Esophagus squamous epithelium (tissue), 5 donors: ENCODE results near the gene DMBX1. TPM values are rescaled to one million over a fixed set of nuclear protein-coding genes. Genes with fewer than 3 reads are reported as not detected.

ENCODE experiments used
- DNase-seq: peaks from one replicate; lab custom pipeline; 2025; lab: John Stamatoyannopoulos, UW
- H3K27ac ChIP-seq, 4 donors: fragments of 200-600 bp; sonication (generic); one replicate each; pipeline ENCODE4 v1.5.1; 2016 to 2019; ENCODE audit warnings: mild to moderate bottlenecking in 1 of 4
- H3K27me3 ChIP-seq, 4 donors: fragments of 200-600 bp; sonication (generic); 1 replicate in 3 of 4; 2 replicates in 1 of 4; pipeline versions ENCODE4 v1.5.1 to v1.6.0; 2017 to 2021; ENCODE audit warnings: antibody characterized with exemption in 1 of 4
- H3K36me3 ChIP-seq, 3 donors: fragments of 200-600 bp; sonication (generic); one replicate each; pipeline ENCODE4 v1.5.1; 2016 to 2019
- H3K4me1 ChIP-seq, 3 donors: fragments of 200-600 bp; sonication (generic); one replicate each; pipeline ENCODE4 v1.5.1; 2017 to 2019
- H3K4me3 ChIP-seq, 4 donors: fragments of 200-600 bp; sonication (generic); 1 replicate in 3 of 4; 2 replicates in 1 of 4; pipeline ENCODE4 v1.5.1; 2016 to 2019; ENCODE audit warnings: mild to moderate bottlenecking in 2 of 4, moderate library complexity in 1 of 4
- H3K9me3 ChIP-seq, 3 donors: fragments of 200-600 bp; sonication (generic); one replicate each; pipeline ENCODE4 v1.5.1; 2016 to 2019
- POLR2A ChIP-seq, 4 donors: fragments of 450-650 bp; IDR thresholded peaks; one replicate each; pipeline ENCODE4 v1.6.1; 2017; ENCODE audit warnings: antibody characterized with exemption in 4 of 4, mild to moderate bottlenecking in 4 of 4, moderate library complexity in 3 of 4
- WGBS, 2 donors: methylation state at CpG; one replicate each; pipeline ENCODE4 v1.1.5; 2018; 5-methylcytosine and 5-hydroxymethylcytosine counted together
- intact Hi-C: fragments of 100-400 bp; cut with DNase I; formaldehyde crosslinking; loops from one replicate; pipeline ENCODE4 v1.15.0; 2022
- total RNA-seq, 4 donors: library from RNA; depleted of rRNA; stranded (reverse); fragments of >200 nt; gene quantifications; one replicate each; pipeline ENCODE4 v1.1.0, GENCODE V29; 2016
- TF ChIP-seq, protein P1 (sequence below), 6 experiments: fragments of 450-650 bp in 4 of 6; fragments of 200-600 bp in 2 of 6; sonication (generic) in 2 of 6; IDR thresholded peaks; one replicate each; pipeline ENCODE4 v1.5.1; 2016 to 2019; ENCODE audit warnings: antibody characterized with exemption in 6 of 6, mild to moderate bottlenecking in 4 of 6, moderate library complexity in 4 of 6
- donor health status: DM: yes; HTN: yes; CAD: no.

DMBX1 gene
- total RNA-seq, 4 donors from 2014 or later: not detected

DNA sequence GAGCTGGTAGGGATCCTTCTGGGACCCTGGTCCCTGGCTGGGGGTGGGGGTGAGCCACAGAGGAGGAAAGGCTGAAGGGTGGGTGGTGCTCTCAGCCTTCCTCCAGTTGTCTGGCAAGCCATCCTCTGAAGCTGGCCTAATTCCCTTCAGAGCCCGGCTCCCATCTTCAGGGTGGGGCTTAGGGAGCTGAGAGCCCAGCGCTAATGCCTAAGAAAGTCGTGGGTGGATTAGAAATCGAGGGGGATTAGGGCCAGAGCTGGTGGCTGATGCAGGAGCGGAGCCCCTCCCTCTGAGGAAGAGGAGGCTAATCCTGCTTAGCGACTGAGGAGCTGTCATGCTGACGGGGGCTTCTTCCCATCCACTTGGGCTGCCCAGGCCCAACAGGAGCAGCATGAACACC is 30.8 kb upstream of the DMBX1 start:
- Histone ChIP-seq H3K4me1 (no peaks in the 10 kb centered on the region), H3K4me3 (no peak overlapping the region), H3K36me3 (no peaks in the 10 kb centered on the region), H3K27ac (no peak overlapping the region), H3K27me3 (peaks cover 0 to 83% (median 0%) of the 10 kb centered on the region in 4 donors), H3K9me3 (no peaks in the 10 kb centered on the region)
- TF ChIP-seq POLR2A (IDR thresholded peaks at IDR 0.05): no peak
- TF ChIP-seq, protein P1, sequence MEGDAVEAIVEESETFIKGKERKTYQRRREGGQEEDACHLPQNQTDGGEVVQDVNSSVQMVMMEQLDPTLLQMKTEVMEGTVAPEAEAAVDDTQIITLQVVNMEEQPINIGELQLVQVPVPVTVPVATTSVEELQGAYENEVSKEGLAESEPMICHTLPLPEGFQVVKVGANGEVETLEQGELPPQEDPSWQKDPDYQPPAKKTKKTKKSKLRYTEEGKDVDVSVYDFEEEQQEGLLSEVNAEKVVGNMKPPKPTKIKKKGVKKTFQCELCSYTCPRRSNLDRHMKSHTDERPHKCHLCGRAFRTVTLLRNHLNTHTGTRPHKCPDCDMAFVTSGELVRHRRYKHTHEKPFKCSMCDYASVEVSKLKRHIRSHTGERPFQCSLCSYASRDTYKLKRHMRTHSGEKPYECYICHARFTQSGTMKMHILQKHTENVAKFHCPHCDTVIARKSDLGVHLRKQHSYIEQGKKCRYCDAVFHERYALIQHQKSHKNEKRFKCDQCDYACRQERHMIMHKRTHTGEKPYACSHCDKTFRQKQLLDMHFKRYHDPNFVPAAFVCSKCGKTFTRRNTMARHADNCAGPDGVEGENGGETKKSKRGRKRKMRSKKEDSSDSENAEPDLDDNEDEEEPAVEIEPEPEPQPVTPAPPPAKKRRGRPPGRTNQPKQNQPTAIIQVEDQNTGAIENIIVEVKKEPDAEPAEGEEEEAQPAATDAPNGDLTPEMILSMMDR (IDR thresholded peaks at IDR 0.05): no peak
- WGBS, 2 donors: 51 to 93% methylated on average over 2 to 6 of the region's 7 CpGs
- no peak for DNase-seq
- intact Hi-C loops: no loop called here

- no peaks in the 10 kb centered on the region for H3K4me1 ChIP-seq
- no peak for TF ChIP-seq POLR2A (IDR thresholded peaks at IDR 0.05)
- TF ChIP-seq, protein P1 (IDR thresholded peaks at IDR 0.05): no peak
- H3K27me3 ChIP-seq: peaks cover 0 to 79% (median 0%) of the 10 kb centered on the region in 4 donors
- no peaks in the 10 kb centered on the region for H3K9me3 ChIP-seq
- no peaks in the 10 kb centered on the region for H3K36me3 ChIP-seq
- no peak overlapping the region for H3K27ac ChIP-seq
- WGBS, 2 donors: 60 to 88% methylated on average over 2 to 5 of the region's 8 CpGs
- DNase-seq: no peak
- intact Hi-C loops: no loop called here
- no peak overlapping the region for H3K4me3 ChIP-seq
Observed at GRCh38 chr1:46459315-46459714, 30.3 kb upstream of the DMBX1 start.

DNA sequence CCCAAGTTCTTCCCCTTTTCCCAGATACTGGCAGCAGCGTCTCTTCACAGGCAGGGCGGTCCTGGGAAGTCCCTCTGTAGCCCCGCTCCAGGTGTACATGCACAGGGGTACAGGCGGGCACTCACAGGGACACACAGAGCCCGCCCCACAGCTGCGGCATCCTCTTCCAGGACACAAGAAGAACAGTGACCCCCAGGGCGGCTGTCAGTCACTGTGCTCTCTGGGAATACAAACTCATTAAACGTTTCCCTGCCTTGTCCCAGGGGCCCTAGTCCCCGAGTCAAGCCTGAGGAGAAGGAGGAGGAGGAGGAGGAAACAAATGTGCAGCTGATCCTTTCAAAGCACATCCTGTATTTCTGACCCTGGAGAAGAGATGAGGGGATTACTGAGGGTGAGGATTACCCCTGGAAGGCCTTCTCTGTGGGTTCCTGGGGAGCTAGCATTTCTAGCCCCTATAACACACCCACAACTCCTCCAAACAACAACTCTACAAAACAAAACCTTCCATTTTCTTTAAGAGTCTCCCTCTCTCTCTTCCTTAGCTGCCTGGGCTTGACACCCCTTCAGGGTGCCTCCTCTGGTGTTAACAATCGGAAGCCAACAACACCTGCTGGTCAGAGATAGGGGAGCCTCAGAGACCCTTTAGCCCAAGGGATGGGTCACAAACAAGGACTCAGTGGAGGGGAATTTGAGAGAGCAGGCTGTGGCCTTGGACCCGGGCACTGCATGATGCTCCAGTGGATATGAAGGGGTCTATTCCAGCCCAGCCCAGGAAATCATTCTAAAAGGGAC is 28.4 kb upstream of the DMBX1 start:
- peaks cover 0 to 71% (median 0%) of the 10 kb centered on the region in 4 donors for H3K27me3 ChIP-seq
- H3K4me3 ChIP-seq: no peak overlapping the region
- WGBS, 2 donors: 43 to 53% methylated on average over 2 to 4 of the region's 11 CpGs
- H3K4me1 ChIP-seq: peaks cover 0 to 3% (median 0%) of the 10 kb centered on the region in 3 donors
- no peaks in the 10 kb centered on the region for H3K36me3 ChIP-seq
- no peak for DNase-seq
- H3K27ac ChIP-seq: no peak overlapping the region
- no peaks in the 10 kb centered on the region for H3K9me3 ChIP-seq
- TF ChIP-seq, protein P1 (IDR thresholded peaks at IDR 0.05): no peak
- no peak for TF ChIP-seq POLR2A (IDR thresholded peaks at IDR 0.05)
- intact Hi-C loops: no loop called here

DNA sequence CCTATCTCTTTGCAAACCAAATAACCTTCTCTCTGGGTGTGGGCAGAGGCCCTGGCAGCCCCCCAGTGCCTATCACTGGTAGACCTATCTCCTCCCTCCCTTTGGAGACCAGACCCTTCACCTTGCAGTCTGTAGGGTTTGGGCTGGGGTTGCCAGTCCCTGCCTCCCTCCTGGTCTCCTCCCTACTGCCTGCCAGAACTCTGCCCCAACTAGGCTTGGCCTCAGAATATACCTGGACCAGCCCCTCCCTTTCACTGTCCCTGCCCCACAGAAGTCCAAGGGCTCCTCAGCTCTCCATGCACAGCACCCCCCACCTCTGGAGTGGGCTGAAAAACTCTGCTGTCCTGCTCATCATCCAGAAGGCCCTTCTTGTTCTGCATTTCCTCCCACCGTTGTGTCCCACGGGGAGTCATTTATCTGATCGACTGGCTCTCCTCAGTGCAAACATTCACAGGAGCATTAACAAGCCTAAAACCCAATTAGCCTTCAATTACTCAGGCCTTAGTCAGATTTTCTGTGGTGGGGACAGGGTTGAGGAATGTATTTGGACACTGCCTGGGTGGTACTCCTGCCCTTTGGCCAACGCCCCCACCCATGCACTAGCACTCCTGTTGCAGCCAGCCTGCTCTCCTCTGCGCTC is 27.7 kb upstream of the DMBX1 start:
- Histone ChIP-seq H3K27me3 (peaks cover 0 to 72% (median 0%) of the 10 kb centered on the region in 4 donors), H3K4me3 (no peak overlapping the region), H3K9me3 (no peaks in the 10 kb centered on the region), H3K36me3 (no peaks in the 10 kb centered on the region), H3K27ac (no peak overlapping the region), H3K4me1 (peaks cover 2 to 10% (median 3%) of the 10 kb centered on the region in 3 donors)
- 45 to 53% methylated on average over 4 to 5 of the region's 5 CpGs for WGBS, 2 donors
- TF ChIP-seq, protein P1 (IDR thresholded peaks at IDR 0.05): no peak
- no peak for TF ChIP-seq POLR2A (IDR thresholded peaks at IDR 0.05)
- intact Hi-C loops: no loop called here
- no peak for DNase-seq

DNA sequence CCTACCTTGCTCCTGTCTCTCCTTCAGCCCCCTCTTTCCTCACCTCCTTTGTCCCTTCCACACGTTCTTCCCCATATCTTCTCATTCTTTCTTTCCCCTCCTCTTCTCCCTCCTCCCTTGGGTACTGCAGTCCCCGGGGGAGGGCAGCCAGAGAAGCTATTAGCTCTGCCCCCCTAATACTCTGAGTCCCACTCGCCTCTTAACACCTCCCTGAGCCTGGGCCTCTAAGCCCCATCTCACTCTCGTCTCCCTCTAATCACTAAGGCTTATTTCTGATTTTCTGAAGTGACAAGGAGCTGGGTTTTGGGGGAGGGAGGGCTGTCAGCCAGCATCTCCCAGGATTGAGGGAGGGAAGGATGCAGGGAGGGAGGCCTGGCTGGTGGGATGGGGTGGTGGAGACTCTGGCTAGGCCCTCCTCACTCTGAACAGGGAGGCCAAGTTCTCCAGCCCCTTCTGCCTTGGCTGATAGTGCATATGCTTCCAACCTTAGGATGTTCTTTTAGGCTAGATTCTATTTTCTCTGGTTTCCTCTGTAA is 25.6 kb upstream of the DMBX1 start:
- H3K4me1 ChIP-seq: peaks cover 6 to 15% (median 7%) of the 10 kb centered on the region in 3 donors
- intact Hi-C loops: no loop called here
- no peaks in the 10 kb centered on the region for H3K9me3 ChIP-seq
- 68 to 70% methylated on average over 4 of the region's 4 CpGs for WGBS, 2 donors
- H3K36me3 ChIP-seq: no peaks in the 10 kb centered on the region
- no peak for DNase-seq
- TF ChIP-seq POLR2A (IDR thresholded peaks at IDR 0.05): no peak
- TF ChIP-seq, protein P1 (IDR thresholded peaks at IDR 0.05): no peak
- no peak overlapping the region for H3K4me3 ChIP-seq
- H3K27ac ChIP-seq: no peak overlapping the region
- peaks cover 0 to 72% (median 0%) of the 10 kb centered on the region in 4 donors for H3K27me3 ChIP-seq
